Heart left ventricle (tissue), 16 donors: ENCODE data around the gene CDKL5. TPM values are rescaled to one million over a fixed set of nuclear protein-coding genes. Genes with fewer than 3 reads are reported as not detected.
A peak's percentile ranks its signal among the peaks of the same experiment; 100 is the strongest.
"Not testable (repeated sequence)": the region's sequence is repeated elsewhere in the genome, so short reads cannot be mapped to it uniquely, and the experiment has no call there.

ENCODE experiments used
- ATAC-seq, 4 donors: fragments of 200-7000 bp; cut with Tn5 transposase; one replicate each; pipeline ENCODE4 v1.9.1; 2020 to 2022; ENCODE audit warnings: moderate library complexity in 4 of 4, mild to moderate bottlenecking in 3 of 4, moderate number of reproducible peaks in 1 of 4
- DNase-seq, 5 donors: peaks; one replicate each; pipeline ENCODE4 v3.0.0-alpha.2; 2020
- H3K27ac ChIP-seq, 12 donors: fragments of 200-600 bp; sonication (generic) in 4 of 12; one replicate each; pipeline versions ENCODE4 v1.5.0 to v1.8.0; 2016 to 2022; ENCODE audit warnings: mild to moderate bottlenecking in 2 of 12
- H3K27me3 ChIP-seq, 9 donors: fragments of 200-600 bp; sonication (generic) in 2 of 9; one replicate each; pipeline versions ENCODE4 v1.5.1 to v1.8.0; 2016 to 2022; ENCODE audit warnings: mild to moderate bottlenecking in 3 of 9
- H3K36me3 ChIP-seq, 9 donors: fragments of 200-600 bp; sonication (generic) in 2 of 9; one replicate each; pipeline versions ENCODE4 v1.5.0 to v1.8.0; 2018 to 2022; ENCODE audit warnings: mild to moderate bottlenecking in 2 of 9
- H3K4me1 ChIP-seq, 12 donors: fragments of 200-600 bp; sonication (generic) in 4 of 12; one replicate each; pipeline versions ENCODE4 v1.5.0 to v1.8.0; 2016 to 2022; ENCODE audit warnings: mild to moderate bottlenecking in 3 of 12
- H3K4me3 ChIP-seq, 12 donors: fragments of 200-600 bp; sonication (generic) in 4 of 12; one replicate each; pipeline versions ENCODE4 v1.5.0 to v1.8.0; 2017 to 2022; ENCODE audit warnings: mild to moderate bottlenecking in 9 of 12, moderate library complexity in 4 of 12
- H3K9me3 ChIP-seq, 12 donors: fragments of 200-600 bp; sonication (generic) in 4 of 12; one replicate each; pipeline versions ENCODE4 v1.5.0 to v1.8.0; 2016 to 2022; ENCODE audit warnings: mild to moderate bottlenecking in 1 of 12
- CTCF ChIP-seq, 12 donors: fragments of 200-600 bp; sonication (generic) in 4 of 12; IDR thresholded peaks; one replicate each; pipeline versions ENCODE4 v1.5.0 to v1.8.0; 2018 to 2022; ENCODE audit warnings: antibody characterized with exemption in 12 of 12, mild to moderate bottlenecking in 5 of 12
- POLR2A ChIP-seq, 2 donors: fragments of 450-650 bp; IDR thresholded peaks; one replicate each; pipeline ENCODE4 v1.6.1; 2017; ENCODE audit warnings: antibody characterized with exemption in 2 of 2, mild to moderate bottlenecking in 2 of 2, moderate library complexity in 2 of 2
- WGBS, 4 donors: extraction: QIAGEN DNeasy Blood & Tissue Kit in 2 of 4; methylation state at CpG; one replicate each; pipeline versions ENCODE4 v1.1.5 to v1.1.7; 2013 to 2018; 5-methylcytosine and 5-hydroxymethylcytosine counted together
- intact Hi-C, 10 donors: fragments of 100-400 bp; cut with DNase I; formaldehyde crosslinking; loops; one replicate each; pipeline versions ENCODE4 v1.11.1 to v1.14.2; 2022
- polyA plus RNA-seq, 2 donors: library from polyadenylated mRNA; stranded (reverse); fragments of 200-250 nt; gene quantifications; one replicate each; pipeline ENCODE4 v1.2.3, GENCODE V29; 2013
- total RNA-seq, 9 donors: library from RNA; depleted of rRNA in 2 of 9; stranded (reverse); fragments of >200 nt in 2 of 9; fragmentation: NEBNext Ultra II Directional in 3 of 9; extraction: Animal tissue kit (Norgen Biotek cat#: 25700) in 3 of 9; gene quantifications; one replicate each; pipeline versions ENCODE4 v1.1.0 to v1.2.4, GENCODE V29; 2016 to 2023
- donor health status: ischemic (EF 13 %, LVEDD 7.1; RV severe dilation, severe dysfunction).
- donor health status: healthy with polysubstance abuse.
- donor health status: DM: no; HTN: yes; CAD: no.
- donor health status: DM: no; HTN: no; CAD: no.
- donor health status: ischemic (EF 25% LVEDD 6.9; RV normal size, moderate dysfunction).
- donor health status: ischemic (EF 25% LVEDD 5.7; RV mildly dilated, moderate dysfunction).
- donor health status: healthy.
- donor health status: DM: yes; HTN: yes; CAD: no.
- donor health status: ischemic (EF 35%, LVEDD 5.7; RV mildly dilated, moderate dysfunction).
- donor health status: nonischemic (EF 11% LVEDD 7.7; RV severe dilation, severe dysfunction).
- donor health status: DM: yes; HTN: yes; CAD: no.
- donor health status: PGD.
- donor health status: ischemic (EF 29% LVEDD 5.4; RV normal size, mild dysfunction).
- donor health status: nonischemic (EF 23%, LVEDD 6.1; RV moderate dilation, normal function).

CDKL5 gene
- total and polyA plus RNA-seq, 11 donors = 3.0 to 12.5 (median 9.3) TPM

DNA sequence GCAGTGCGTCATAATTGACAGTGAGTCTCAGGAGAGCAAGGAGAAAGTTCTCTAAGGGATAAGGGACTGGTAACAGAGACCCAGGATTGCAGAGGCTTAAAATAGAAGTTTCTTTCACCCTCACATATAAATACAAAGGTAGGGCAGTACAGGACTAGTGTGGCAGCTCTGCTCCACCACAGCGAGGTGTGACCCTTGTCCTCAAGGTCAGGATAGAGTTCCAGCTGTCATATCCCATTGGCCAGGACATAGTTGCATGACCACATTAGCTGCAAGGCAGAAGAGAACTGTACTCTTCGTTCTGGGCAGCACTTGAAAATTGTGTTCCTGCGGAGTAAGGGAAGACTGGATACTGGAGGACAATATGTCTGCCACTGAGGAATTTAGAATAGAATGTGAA is 152.0 kb downstream of the CDKL5 start:
- Histone ChIP-seq H3K27ac (peak overlapping the region in 3 of 12 donors; percentile 8 to 23 (median 15)), H3K4me1 (peaks cover 0 to 13% (median 0%) of the 10 kb centered on the region in 12 donors), H3K36me3 (peaks cover 0 to 8% (median 0%) of the 10 kb centered on the region in 9 donors), H3K4me3 (no peak overlapping the region), H3K27me3 (no peaks in the 10 kb centered on the region), H3K9me3 (no peaks in the 10 kb centered on the region)
- ATAC-seq (peak; percentile 49 to 87 (median 78)), DNase-seq (no peak)
- TF ChIP-seq CTCF (IDR thresholded peaks at IDR 0.05) = no peak
- WGBS, 4 donors = 68 to 77% (median 70%) methylated on average over 4 of the region's 4 CpGs
- intact Hi-C loops = loop anchor here in 1 of 10 donors (10.0 kb wide), 1 partner anchor 153 kb away; the partner anchor contains the start of gene CDKL5

GRCh38 chrX:18578546-18578945 is 153.1 kb downstream of the CDKL5 start:
- no peak for DNase-seq
- Histone ChIP-seq H3K4me3 (no peak overlapping the region), H3K27me3 (no peaks in the 10 kb centered on the region), H3K4me1 (peaks cover 0 to 13% (median 0%) of the 10 kb centered on the region in 12 donors), H3K9me3 (no peaks in the 10 kb centered on the region), H3K27ac (no peak overlapping the region), H3K36me3 (peaks cover 0 to 8% (median 0%) of the 10 kb centered on the region in 9 donors)
- ATAC-seq = no peak
- WGBS, 4 donors = 55 to 91% (median 75%) methylated on average over 2 of the region's 2 CpGs
- TF ChIP-seq POLR2A (IDR thresholded peaks at IDR 0.05) (no peak), CTCF (IDR thresholded peaks at IDR 0.05) (no peak)
- intact Hi-C loops = loop anchor here in 1 of 10 donors (10.0 kb wide), 1 partner anchor 154 kb away; the partner anchor contains the start of gene CDKL5

- no peak for DNase-seq
- intact Hi-C loops = loop anchor here in 1 of 10 donors (10.0 kb wide), 1 partner anchor 155 kb away; the partner anchor contains the start of gene CDKL5
- no peak overlapping the region for H3K4me3 ChIP-seq
- H3K27me3 ChIP-seq = no peaks in the 10 kb centered on the region
- H3K9me3 ChIP-seq = no peaks in the 10 kb centered on the region
- TF ChIP-seq POLR2A (IDR thresholded peaks at IDR 0.05) (no peak), CTCF (IDR thresholded peaks at IDR 0.05) (no peak)
- ATAC-seq = no peak
- H3K4me1 ChIP-seq = peaks cover 0 to 6% (median 0%) of the 10 kb centered on the region in 12 donors
- H3K36me3 ChIP-seq = peaks cover 0 to 8% (median 0%) of the 10 kb centered on the region in 9 donors
- WGBS, 4 donors = 73 to 97% (median 85%) methylated on average over 2 of the region's 2 CpGs
- no peak overlapping the region for H3K27ac ChIP-seq
Observed at GRCh38 chrX:18579495-18579894, 154.1 kb downstream of the CDKL5 start.

GRCh38 chrX:18582910-18583493 is 157.6 kb downstream of the CDKL5 start:
- intact Hi-C loops = no loop called here
- DNase-seq = no peak
- Histone ChIP-seq H3K4me3 (no peak overlapping the region), H3K4me1 (no peaks in the 10 kb centered on the region), H3K36me3 (peaks cover 0 to 11% (median 0%) of the 10 kb centered on the region in 9 donors), H3K27ac (no peak overlapping the region), H3K27me3 (no peaks in the 10 kb centered on the region), H3K9me3 (no peaks in the 10 kb centered on the region)
- no peak for ATAC-seq
- no peak for TF ChIP-seq POLR2A (IDR thresholded peaks at IDR 0.05)
- TF ChIP-seq CTCF (IDR thresholded peaks at IDR 0.05) = no peak
- 63 to 72% (median 65%) methylated on average over 6 of the region's 6 CpGs for WGBS, 4 donors

GRCh38 chrX:18589292-18589691 is 163.9 kb downstream of the CDKL5 start:
- 85 to 100% (median 93%) methylated on average over 1 of the region's 1 CpG for WGBS, 4 donors
- peaks cover 0 to 12% (median 0%) of the 10 kb centered on the region in 9 donors for H3K36me3 ChIP-seq
- intact Hi-C loops, DNase-seq, H3K27me3 ChIP-seq, H3K4me3 ChIP-seq, H3K27ac ChIP-seq, H3K9me3 ChIP-seq, H3K4me1 ChIP-seq, ATAC-seq: not testable (repeated sequence)
